Measurements from ENCODE around the gene ZNF521. TPM values are rescaled to one million over a fixed set of nuclear protein-coding genes. Genes with fewer than 3 reads are reported as not detected.

ZNF521 gene
- 17.5 and 20.7 TPM in 2 replicates for total RNA-seq

DNA sequence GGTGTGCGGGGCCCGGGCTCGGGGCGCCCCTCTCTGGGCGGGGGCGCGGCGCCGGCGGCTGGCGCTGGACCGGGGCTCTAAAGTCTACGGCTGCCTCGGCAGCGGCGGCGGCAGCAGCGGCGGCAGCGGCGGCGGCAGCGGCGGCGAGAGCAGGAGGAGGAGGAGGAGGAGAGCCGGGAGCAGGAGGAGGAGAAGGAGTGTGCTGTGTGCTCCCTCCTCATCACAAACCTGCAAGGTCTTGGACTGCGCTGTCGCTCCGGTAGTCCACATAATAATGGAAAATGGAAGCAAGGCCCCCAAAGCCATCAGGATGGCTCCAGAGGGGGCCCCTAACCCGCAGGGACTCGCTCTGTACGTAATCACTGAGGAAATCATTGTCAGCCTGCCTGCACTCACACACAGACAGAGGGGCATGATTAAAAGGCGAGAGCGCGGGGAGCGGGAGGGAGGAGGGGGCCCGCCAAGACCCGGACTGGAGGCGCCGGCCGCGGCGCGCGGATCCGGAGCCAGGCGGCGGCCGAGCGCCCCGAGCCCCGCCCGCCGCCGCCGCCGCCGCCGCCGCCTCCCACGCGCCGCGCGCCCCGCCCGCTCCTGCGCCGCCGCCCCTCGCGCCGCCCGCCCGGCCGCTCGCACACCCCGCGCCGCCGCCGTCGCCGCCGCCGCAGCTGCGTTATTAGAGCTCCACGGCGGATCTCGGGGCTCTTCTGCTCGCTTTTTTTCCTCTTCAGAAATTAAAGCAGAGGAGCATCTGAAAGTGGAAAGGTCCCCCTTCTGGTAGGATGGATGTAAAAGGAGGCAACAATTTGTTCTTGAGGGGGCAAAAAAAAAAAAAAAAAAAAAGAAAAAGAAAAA is at the start of gene ZNF521:
ZNF521 (minus strand) TSS at position 390 of the 852 bp plus-strand sequence. CDS start 1,220 bp downstream, outside the sequence.

Measured in smooth muscle cell of the pulmonary artery (primary cell).